ENCODE measurements around the gene KLK7.
"Not testable (repeated sequence)": the region's sequence is repeated elsewhere in the genome, so short reads cannot be mapped to it uniquely, and the experiment has no call there.

Gene KLK7

GRCh38 chr19:51000426-51000825, 16.7 kb upstream of the KLK7 start:
- no peaks in the 10 kb centered on the region for H3K9me3 ChIP-seq
- no peak for TF ChIP-seq CTCF (IDR thresholded peaks at IDR 0.05)
- peaks cover 31% of the 10 kb centered on the region for H3K27me3 ChIP-seq
- H3K27ac ChIP-seq = no peak overlapping the region
- H3K36me3 ChIP-seq = no peaks in the 10 kb centered on the region
- H3K4me3 ChIP-seq (ENCODE audit: low read depth in 1 of 2, low read length in 1 of 2) = no peak overlapping the region
- H3K4me1 ChIP-seq (ENCODE audit: control insufficient read depth in 1 of 2, insufficient read depth in 1 of 2, low read depth in 1 of 2, low read length in 1 of 2) = no peaks in the 10 kb centered on the region

GRCh38 chr19:50998686-50999085, 15.0 kb upstream of the KLK7 start:
- no peaks in the 10 kb centered on the region for H3K9me3 ChIP-seq
- no peak for TF ChIP-seq CTCF (IDR thresholded peaks at IDR 0.05)
- H3K4me1 ChIP-seq (ENCODE audit: control insufficient read depth in 1 of 2, insufficient read depth in 1 of 2, low read depth in 1 of 2, low read length in 1 of 2) = no peaks in the 10 kb centered on the region
- H3K36me3 ChIP-seq = no peaks in the 10 kb centered on the region
- H3K4me3 ChIP-seq (ENCODE audit: low read depth in 1 of 2, low read length in 1 of 2) = no peak overlapping the region
- peaks cover 31% of the 10 kb centered on the region for H3K27me3 ChIP-seq
- H3K27ac ChIP-seq = no peak overlapping the region

- Histone ChIP-seq H3K4me1 (ENCODE audit: control insufficient read depth in 1 of 2, insufficient read depth in 1 of 2, low read depth in 1 of 2, low read length in 1 of 2) (no peaks in the 10 kb centered on the region), H3K9me3 (no peaks in the 10 kb centered on the region), H3K36me3 (no peaks in the 10 kb centered on the region), H3K4me3 (ENCODE audit: low read depth in 1 of 2, low read length in 1 of 2) (no peak overlapping the region), H3K27ac (no peak overlapping the region), H3K27me3 (peaks cover 30% of the 10 kb centered on the region)
- TF ChIP-seq CTCF (IDR thresholded peaks at IDR 0.05) = no peak
Observed at GRCh38 chr19:50998061-50998460, 14.3 kb upstream of the KLK7 start.

GRCh38 chr19:50994129-50994528, 10.4 kb upstream of the KLK7 start:
- no peak for TF ChIP-seq CTCF (IDR thresholded peaks at IDR 0.05)
- Histone ChIP-seq H3K9me3 (no peaks in the 10 kb centered on the region), H3K27me3 (peaks cover 11% of the 10 kb centered on the region), H3K36me3 (no peaks in the 10 kb centered on the region), H3K4me3 (ENCODE audit: low read depth in 1 of 2, low read length in 1 of 2) (no peak overlapping the region), H3K27ac (no peak overlapping the region), H3K4me1 (ENCODE audit: control insufficient read depth in 1 of 2, insufficient read depth in 1 of 2, low read depth in 1 of 2, low read length in 1 of 2) (no peaks in the 10 kb centered on the region)

GRCh38 chr19:50992666-50993035, 8.9 kb upstream of the KLK7 start:
- no peaks in the 10 kb centered on the region for H3K4me1 ChIP-seq (ENCODE audit: control insufficient read depth in 1 of 2, insufficient read depth in 1 of 2, low read depth in 1 of 2, low read length in 1 of 2)
- H3K27me3 ChIP-seq = peaks cover 21% of the 10 kb centered on the region
- no peak overlapping the region for H3K4me3 ChIP-seq (ENCODE audit: low read depth in 1 of 2, low read length in 1 of 2)
- TF ChIP-seq CTCF (IDR thresholded peaks at IDR 0.05) = no peak
- no peaks in the 10 kb centered on the region for H3K9me3 ChIP-seq
- H3K36me3 ChIP-seq = no peaks in the 10 kb centered on the region
- H3K27ac ChIP-seq = no peak overlapping the region

- not testable (repeated sequence) for H3K4me3 ChIP-seq (ENCODE audit: low read depth in 1 of 2, low read length in 1 of 2); H3K9me3 ChIP-seq; H3K4me1 ChIP-seq (ENCODE audit: control insufficient read depth in 1 of 2, insufficient read depth in 1 of 2, low read depth in 1 of 2, low read length in 1 of 2)
Observed at GRCh38 chr19:50984416-50984815, 699 bp upstream of the KLK7 start.

More at GRCh38 chr19:50984416-50984815, 699 bp upstream of the KLK7 start:
- H3K27ac ChIP-seq, H3K36me3 ChIP-seq: not testable (repeated sequence)
- H3K27me3 ChIP-seq = peaks cover 73% of the 10 kb centered on the region
